SK-N-SH (cell line): Measurements from ENCODE around the gene NUP210L. TPM values are rescaled to one million over a fixed set of nuclear protein-coding genes. Genes with fewer than 3 reads are reported as not detected.
"Not testable (repeated sequence)": the region's sequence is repeated elsewhere in the genome, so short reads cannot be mapped to it uniquely, and the experiment has no call there.

ENCODE experiments used
- CTCF ChIA-PET: fragments of 300-600, 350-600 bp; formaldehyde crosslinking; extraction: SDS; loops from one replicate; lab custom pipeline; 2021; lab: Yijun Ruan, JAX
- POLR2A ChIA-PET: fragments of 350-600 bp; sonication (Branson Sonifier 250); formaldehyde crosslinking; extraction: SDS; loops from one replicate; lab custom pipeline; 2020; ENCODE audit warnings: antibody characterized with exemption, inconsistent platforms; lab: Yijun Ruan, JAX
- DNase-seq: peaks from one replicate; pipeline ENCODE4 v3.0.0; 2012
- H2AFZ ChIP-seq: fragments of 200-600 bp; sonication (generic); 2 replicates; pipeline ENCODE4 v1.8.1; 2016; ENCODE audit warnings: antibody characterized with exemption, mild to moderate bottlenecking, low read depth
- H3F3A ChIP-seq: fragments of 200-600 bp; sonication (generic); replicated peaks from 2 replicates; pipeline ENCODE3; 2016; ENCODE audit warnings: antibody characterized with exemption, mild to moderate bottlenecking; ENCODE audit not compliant: insufficient read depth
- H3K27ac ChIP-seq, 2 experiments: fragments of 200-500 bp in 1 of 2; fragments of 200-600 bp in 1 of 2; sonication (Bioruptor generic) in 1 of 2; sonication (generic), shearing (Covaris generic) in 1 of 2; 2 replicates each; pipeline versions ENCODE4 v1.5.1 to v1.6.1; 2014 to 2016; ENCODE audit warnings: low read depth in 2 of 2, inconsistent platforms in 1 of 2, low read length in 1 of 2, mild to moderate bottlenecking in 1 of 2, mixed read lengths in 1 of 2
- H3K27me3 ChIP-seq: fragments of 200-600 bp; sonication (generic), shearing (Covaris generic); 2 replicates; pipeline ENCODE4 v1.6.1; 2016; ENCODE audit warnings: mixed run types; ENCODE audit not compliant: insufficient read depth
- H3K36me3 ChIP-seq, 2 experiments: fragments of 200-500 bp in 1 of 2; fragments of 200-600 bp in 1 of 2; sonication (Bioruptor generic) in 1 of 2; sonication (generic) in 1 of 2; replicated peaks in 1 of 2; 2 replicates each; pipeline versions ENCODE3 to v1.5.1; 2014 to 2016; ENCODE audit warnings: low read length in 1 of 2, mild to moderate bottlenecking in 1 of 2; ENCODE audit not compliant: insufficient read depth in 2 of 2, control insufficient read depth in 1 of 2
- H3K4me1 ChIP-seq, 2 experiments: fragments of 200-500 bp in 1 of 2; fragments of 200-600 bp in 1 of 2; sonication (Bioruptor generic) in 1 of 2; sonication (generic), shearing (Covaris generic) in 1 of 2; 2 replicates each; pipeline versions ENCODE4 v1.5.1 to v1.6.1; 2014 to 2016; ENCODE audit warnings: low read depth in 1 of 2, low read length in 1 of 2, mixed run types in 1 of 2; ENCODE audit not compliant: insufficient read depth in 2 of 2, control insufficient read depth in 1 of 2
- H3K4me2 ChIP-seq: fragments of 200-600 bp; sonication (generic), shearing (Covaris generic); 2 replicates; pipeline ENCODE4 v1.6.1; 2017; ENCODE audit warnings: mixed run types
- H3K4me3 ChIP-seq, 2 experiments: fragments of 200-500 bp in 1 of 2; fragments of 200-600 bp in 1 of 2; sonication (Bioruptor generic) in 1 of 2; sonication (generic), shearing (Covaris generic) in 1 of 2; 2 replicates each; pipeline versions ENCODE4 v1.5.1 to v1.8.1; 2014 to 2016; ENCODE audit warnings: low read depth in 2 of 2, inconsistent platforms in 1 of 2, low read length in 1 of 2, mild to moderate bottlenecking in 1 of 2, mixed read lengths in 1 of 2, moderate library complexity in 1 of 2
- H3K79me2 ChIP-seq: fragments of 200-600 bp; sonication (generic); 2 replicates; pipeline ENCODE4 v1.8.1; 2017; ENCODE audit warnings: mild to moderate bottlenecking; ENCODE audit not compliant: insufficient read depth
- H3K9ac ChIP-seq: fragments of 200-600 bp; sonication (generic); 2 replicates; pipeline ENCODE4 v1.6.1; 2017; ENCODE audit warnings: mixed run types
- H3K9me2 ChIP-seq: fragments of 200-600 bp; sonication (generic); 2 replicates; pipeline ENCODE4 v1.6.1; 2017; ENCODE audit warnings: mixed run types
- H3K9me3 ChIP-seq: fragments of 200-600 bp; sonication (generic); 2 replicates; pipeline ENCODE4 v1.6.1; 2017; ENCODE audit warnings: mixed run types, mild to moderate bottlenecking, moderate library complexity
- H4K20me1 ChIP-seq: fragments of 200-600 bp; sonication (generic); 2 replicates; pipeline ENCODE4 v1.6.1; 2017; ENCODE audit warnings: mild to moderate bottlenecking, mixed run types; ENCODE audit not compliant: insufficient read depth
- ELF1 ChIP-seq: IDR thresholded peaks from 2 replicates; pipeline ENCODE4 v1.4.0; 2012
- FOXJ3 ChIP-seq: sonication (generic); formaldehyde crosslinking; IDR thresholded peaks from 2 replicates; pipeline ENCODE4 v1.5.1; 2020; ENCODE audit warnings: mild to moderate bottlenecking, missing genetic modification reagents
- GATA2 ChIP-seq: sonication (generic); formaldehyde crosslinking; IDR thresholded peaks from 2 replicates; pipeline ENCODE4 v1.5.0; 2020; ENCODE audit warnings: mild to moderate bottlenecking, missing genetic modification reagents
- MAX ChIP-seq: IDR thresholded peaks from 2 replicates; pipeline ENCODE4 v1.4.0; 2012; ENCODE audit warnings: low read depth
- MEF2A ChIP-seq: IDR thresholded peaks from 2 replicates; pipeline ENCODE4 v1.4.0; 2012; ENCODE audit warnings: low read depth, borderline replicate concordance
- PBX3 ChIP-seq: IDR thresholded peaks from 2 replicates; pipeline ENCODE4; 2012
- RXRA ChIP-seq: IDR thresholded peaks from 2 replicates; pipeline ENCODE4 v1.4.0; 2012; ENCODE audit warnings: low read depth, mild to moderate bottlenecking, borderline replicate concordance
- SIN3A ChIP-seq: IDR thresholded peaks from 2 replicates; pipeline ENCODE4 v1.6.1; 2012; ENCODE audit warnings: low read depth, mild to moderate bottlenecking, low read length, moderate library complexity, borderline replicate concordance
- SMC3 ChIP-seq: IDR thresholded peaks from 2 replicates; pipeline ENCODE4 v1.6.1; 2012; ENCODE audit warnings: low read depth, low read length, improper control_type of control experiment
- TCF12 ChIP-seq: IDR thresholded peaks from 2 replicates; pipeline ENCODE4 v1.4.0; 2012
- TEAD4 ChIP-seq: IDR thresholded peaks from 2 replicates; pipeline ENCODE4 v1.4.0; 2012; ENCODE audit warnings: mild to moderate bottlenecking, borderline replicate concordance; ENCODE audit not compliant: insufficient read depth
- USF1 ChIP-seq: IDR thresholded peaks from 2 replicates; pipeline ENCODE4 v1.4.0; 2012; ENCODE audit warnings: low read depth, borderline replicate concordance
- YY1 ChIP-seq: IDR thresholded peaks from 2 replicates; pipeline ENCODE4 v1.4.0; 2012; ENCODE audit warnings: low read depth, mild to moderate bottlenecking
- ZBTB33 ChIP-seq: IDR thresholded peaks from 2 replicates; pipeline ENCODE4 v1.4.0; 2012; ENCODE audit warnings: low read depth, borderline replicate concordance
- WGBS: methylation state at CpG from one replicate; pipeline ENCODE4 v1.1.6; 2017; ENCODE audit warnings: low lambda C conversion rate; 5-methylcytosine and 5-hydroxymethylcytosine counted together
- polyA plus RNA-seq, 3 experiments: library from polyadenylated mRNA; depleted of rRNA; stranded (reverse); fragments of >200 nt; gene quantifications; 2 replicates each; pipeline ENCODE4 v1.2.3, GENCODE V29; 2012

NUP210L gene
- polyA plus RNA-seq, 1 of the 3 experiments (the other 2 are of a cell fraction): not detected

- 0 out of 4 replicates have a peak, but pooled peaks cover 0 to 7% of the 10 kb centered on the region in 2 experiments for H3K4me1 ChIP-seq
- H3K9me2 ChIP-seq: no peaks in the 10 kb centered on the region
- H3K4me3 ChIP-seq: no peak overlapping the region
- no peak overlapping the region for H3K9ac ChIP-seq
- H3K36me3 ChIP-seq: peaks cover 0 to 2% of the 10 kb centered on the region in 2 experiments
- POLR2A ChIA-PET: interaction anchor here (1.1 to 3.6 kb wide), 2 partner anchors 8 to 10 kb away, joined by 4 to 33 read pairs; partner anchors contain the start of gene RPS27
- H3K27ac ChIP-seq: no peak overlapping the region
- 60% methylated on average over 4 of the region's 4 CpGs for WGBS
- H2AFZ ChIP-seq: no peak overlapping the region
- no peaks in the 10 kb centered on the region for H4K20me1 ChIP-seq
- no peak for TF ChIP-seq MAX
- no peak for TF ChIP-seq ELF1
- no peak for TF ChIP-seq ZBTB33
- no peak for TF ChIP-seq PBX3
- TF ChIP-seq YY1: no peak
- no peak for TF ChIP-seq FOXJ3
- TF ChIP-seq GATA2 (CRISPR knock-in tag): no peak
- no peak for TF ChIP-seq RXRA
- TF ChIP-seq TEAD4: no peak
- TF ChIP-seq TCF12: no peak
- no peak for TF ChIP-seq SIN3A
- no peak for TF ChIP-seq SMC3
- no peak for TF ChIP-seq MEF2A
- no peak for TF ChIP-seq USF1
- no peaks in the 10 kb centered on the region for H3K79me2 ChIP-seq
- DNase-seq: no peak
- no peaks in the 10 kb centered on the region for H3K9me3 ChIP-seq
- H3K27me3 ChIP-seq: no peaks in the 10 kb centered on the region
- CTCF ChIA-PET: interaction anchor here (1.2 kb wide), 1 partner anchor 14 kb away, joined by 4 read pairs; the partner anchor contains the start of gene RAB13
- peaks cover 11% of the 10 kb centered on the region for H3F3A ChIP-seq
- no peak overlapping the region for H3K4me2 ChIP-seq
Observed at GRCh38 chr1:154000420-154000819, 154.5 kb downstream of the NUP210L start.

GRCh38 chr1:153996882-153997281 is 158.0 kb downstream of the NUP210L start:
- DNase-seq: not testable (repeated sequence)

More at GRCh38 chr1:153996882-153997281, 158.0 kb downstream of the NUP210L start:
- Histone ChIP-seq H3F3A (peaks cover 46% of the 10 kb centered on the region), H3K36me3 (peaks cover 18 to 26% of the 10 kb centered on the region in 2 experiments), H3K4me1 (peaks cover 13 to 19% of the 10 kb centered on the region in 2 experiments; a peak in 3 of 4 replicates), H3K79me2 (peaks cover 12% of the 10 kb centered on the region)
- H2AFZ ChIP-seq, H3K9ac ChIP-seq, CTCF ChIA-PET, H3K9me3 ChIP-seq, H4K20me1 ChIP-seq, H3K4me2 ChIP-seq, H3K4me3 ChIP-seq, POLR2A ChIA-PET, H3K27me3 ChIP-seq, H3K9me2 ChIP-seq, H3K27ac ChIP-seq: not testable (repeated sequence)
- WGBS: 94% methylated on average over 10 of the region's 10 CpGs
